Measurements from ENCODE around the gene CLRN2. TPM values are rescaled to one million over a fixed set of nuclear protein-coding genes. Genes with fewer than 3 reads are reported as not detected.

The CLRN2 gene
- total RNA-seq, 1 experiment from 2014 or later: not detected

DNA sequence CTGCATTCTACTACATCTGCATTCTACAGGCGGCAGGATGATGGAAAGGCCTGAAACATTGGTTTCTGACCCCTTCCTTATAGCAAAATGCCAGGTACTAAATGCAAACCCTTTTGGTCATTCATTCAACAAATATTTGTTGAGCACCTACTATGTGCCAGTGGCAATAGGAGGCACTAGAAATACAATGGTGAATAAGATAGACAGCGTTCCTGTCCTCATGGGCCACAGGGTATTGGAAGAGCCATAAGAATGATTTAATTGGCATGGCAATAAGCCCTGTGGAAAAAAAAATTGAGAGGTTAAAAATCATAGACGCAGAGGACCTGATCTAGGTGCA lies 44.7 kb downstream of the CLRN2 start:
- Histone ChIP-seq H4K91ac (ENCODE audit: insufficient read length, low read depth, low read length) (no peak overlapping the region), H3K27me3 (ENCODE audit: insufficient read depth, low read length) (no peaks in the 10 kb centered on the region), H2AK5ac (ENCODE audit: insufficient read length, low read length) (no peak overlapping the region), H4K20me1 (ENCODE audit: control insufficient read depth, insufficient read depth, insufficient read length) (no peaks in the 10 kb centered on the region), H3K79me1 (ENCODE audit: insufficient read depth, low read depth, low read length, poor library complexity, severe bottlenecking) (no peaks in the 10 kb centered on the region), H3K9me3 (ENCODE audit: control insufficient read depth, low read depth, low read length) (no peaks in the 10 kb centered on the region), H3K27ac (ENCODE audit: insufficient read length, low read depth, low read length) (no peak overlapping the region), H3K4me1 (ENCODE audit: insufficient read depth, low read length) (no peaks in the 10 kb centered on the region), H3T11ph (ENCODE audit: low read length) (no peak overlapping the region), H4K8ac (replicated peaks; ENCODE audit: insufficient read length, low read depth, low read length) (no peak overlapping the region), H3K79me2 (ENCODE audit: insufficient read depth, low read length) (no peaks in the 10 kb centered on the region), H3K14ac (ENCODE audit: insufficient read depth, low read length) (no peak overlapping the region), H3K4ac (ENCODE audit: low read depth, low read length) (no peak overlapping the region), H3K23me2 (ENCODE audit: insufficient read length, low read depth, low read length, poor library complexity, severe bottlenecking) (no peaks in the 10 kb centered on the region), H2BK15ac (ENCODE audit: low read depth, low read length) (no peak overlapping the region), H3K9ac (ENCODE audit: extremely low read depth, insufficient read length, low read length) (no peak overlapping the region), H3K18ac (ENCODE audit: insufficient read length, low read depth, low read length) (no peak overlapping the region), H2BK12ac (ENCODE audit: insufficient read length, low read depth, low read length) (no peak overlapping the region), H2BK120ac (ENCODE audit: low read depth, low read length, poor library complexity, severe bottlenecking) (no peak overlapping the region), H3K56ac (ENCODE audit: insufficient read length, low read depth, low read length) (no peak overlapping the region), H3K23ac (ENCODE audit: insufficient read length, low read depth, low read length) (no peak overlapping the region), H2BK5ac (ENCODE audit: insufficient read length, low read length) (no peak overlapping the region), H2BK20ac (ENCODE audit: low read depth, low read length, poor library complexity, severe bottlenecking) (no peak overlapping the region), H2AFZ (ENCODE audit: low read length) (no peak overlapping the region), H4K5ac (ENCODE audit: insufficient read length, low read depth, low read length) (no peak overlapping the region), H3K4me2 (ENCODE audit: insufficient read depth, insufficient read length, low read length) (no peak overlapping the region)
- Mint-ChIP-seq H3K4me3 (no peak overlapping the region), H3K9me3 (no peaks in the 10 kb centered on the region), H3K4me1 (peaks cover 0 to 5% of the 10 kb centered on the region in 2 experiments; a peak in 1 of 4 replicates), H3K27ac (no peak overlapping the region), H3K36me3 (ENCODE audit: insufficient read depth in 1 of 3, low read depth in 3 of 3) (no peaks in the 10 kb centered on the region), H3K27me3 (ENCODE audit: low read depth) (peaks cover 9% of the 10 kb centered on the region)
- DNase-seq: no peak
- TF ChIP-seq, protein P1, sequence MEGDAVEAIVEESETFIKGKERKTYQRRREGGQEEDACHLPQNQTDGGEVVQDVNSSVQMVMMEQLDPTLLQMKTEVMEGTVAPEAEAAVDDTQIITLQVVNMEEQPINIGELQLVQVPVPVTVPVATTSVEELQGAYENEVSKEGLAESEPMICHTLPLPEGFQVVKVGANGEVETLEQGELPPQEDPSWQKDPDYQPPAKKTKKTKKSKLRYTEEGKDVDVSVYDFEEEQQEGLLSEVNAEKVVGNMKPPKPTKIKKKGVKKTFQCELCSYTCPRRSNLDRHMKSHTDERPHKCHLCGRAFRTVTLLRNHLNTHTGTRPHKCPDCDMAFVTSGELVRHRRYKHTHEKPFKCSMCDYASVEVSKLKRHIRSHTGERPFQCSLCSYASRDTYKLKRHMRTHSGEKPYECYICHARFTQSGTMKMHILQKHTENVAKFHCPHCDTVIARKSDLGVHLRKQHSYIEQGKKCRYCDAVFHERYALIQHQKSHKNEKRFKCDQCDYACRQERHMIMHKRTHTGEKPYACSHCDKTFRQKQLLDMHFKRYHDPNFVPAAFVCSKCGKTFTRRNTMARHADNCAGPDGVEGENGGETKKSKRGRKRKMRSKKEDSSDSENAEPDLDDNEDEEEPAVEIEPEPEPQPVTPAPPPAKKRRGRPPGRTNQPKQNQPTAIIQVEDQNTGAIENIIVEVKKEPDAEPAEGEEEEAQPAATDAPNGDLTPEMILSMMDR (conservative IDR thresholded peaks at IDR 0.05): no peak
- WGBS (ENCODE audit: extremely low coverage, insufficient read length, low lambda C conversion rate): no CpG with 5 or more reads among the region's 3 CpGs

All from H9 (cell line).